ENCODE measurements around the gene SMIM41. TPM values are rescaled to one million over a fixed set of nuclear protein-coding genes. Genes with fewer than 3 reads are reported as not detected.

The SMIM41 gene
- polyA plus RNA-seq, 1 donor from 2014 or later, result not detected

- Histone ChIP-seq H4K20me1 (ENCODE audit: insufficient read depth) (no peaks in the 10 kb centered on the region), H3K9ac (ENCODE audit: low read length) (peak overlapping the region; percentile 32), H3K27me3 (ENCODE audit: insufficient read depth, low read depth, low read length) (no peaks in the 10 kb centered on the region), H2AFZ (ENCODE audit: low read depth, low read length) (no peak overlapping the region), H3K79me2 (replicated peaks; ENCODE audit: insufficient read depth, low read length) (no peaks in the 10 kb centered on the region), H3F3A (ENCODE audit: insufficient read depth, low read length, poor library complexity, severe bottlenecking) (no peaks in the 10 kb centered on the region), H3K4me2 (ENCODE audit: low read length) (no peak overlapping the region), H3K4me3 (ENCODE audit: low read length) (no peak overlapping the region), H3K9me3 (ENCODE audit: low read length) (no peaks in the 10 kb centered on the region), H3K27ac (ENCODE audit: low read length) (no peak overlapping the region), H3K36me3 (ENCODE audit: insufficient read depth, low read length) (no peaks in the 10 kb centered on the region), H3K9me2 (ENCODE audit: insufficient read depth, low read length) (no peaks in the 10 kb centered on the region)
- no peak for TF ChIP-seq EP300 (conservative IDR thresholded peaks at IDR 0.05; ENCODE audit: poor library complexity, severe bottlenecking)
- no peak for TF ChIP-seq POLR2AphosphoS5 (IDR thresholded peaks at IDR 0.05)
- TF ChIP-seq SMC3 (conservative IDR thresholded peaks at IDR 0.05; ENCODE audit: poor library complexity), result no peak
Measured at GRCh38 chr12:52082669-52082987, 3.1 kb downstream of the SMIM41 start.

- Histone ChIP-seq H2AFZ (ENCODE audit: low read depth, low read length) (no peak overlapping the region), H3K36me3 (ENCODE audit: insufficient read depth, low read length) (no peaks in the 10 kb centered on the region), H3K9me3 (ENCODE audit: low read length) (no peaks in the 10 kb centered on the region)
Measured at GRCh38 chr12:52082988-52083637, 3.6 kb downstream of the SMIM41 start.

More at GRCh38 chr12:52082988-52083637, 3.6 kb downstream of the SMIM41 start:
- H4K20me1 ChIP-seq (ENCODE audit: insufficient read depth), result no peaks in the 10 kb centered on the region
- H3K9me2 ChIP-seq (ENCODE audit: insufficient read depth, low read length), result no peaks in the 10 kb centered on the region
- H3K79me2 ChIP-seq (replicated peaks; ENCODE audit: insufficient read depth, low read length), result no peaks in the 10 kb centered on the region
- peak overlapping the region; percentile 32 for H3K9ac ChIP-seq (ENCODE audit: low read length)
- no peak for TF ChIP-seq POLR2AphosphoS5 (IDR thresholded peaks at IDR 0.05)
- TF ChIP-seq EP300 (conservative IDR thresholded peaks at IDR 0.05; ENCODE audit: poor library complexity, severe bottlenecking), result peak; percentile 12
- TF ChIP-seq RAD21 (conservative IDR thresholded peaks at IDR 0.05), result peak; percentile 87
- TF ChIP-seq REST (IDR thresholded peaks at IDR 0.05; ENCODE audit: borderline replicate concordance), result no peak
- no peak for TF ChIP-seq TAF1 (IDR thresholded peaks at IDR 0.05; ENCODE audit: low read depth)
- TF ChIP-seq MXI1 (conservative IDR thresholded peaks at IDR 0.05; ENCODE audit: poor library complexity, severe bottlenecking), result no peak
- TF ChIP-seq CTCF (IDR thresholded peaks at IDR 0.05; ENCODE audit: poor library complexity, severe bottlenecking), result peak; percentile 96
- TF ChIP-seq EZH2 (IDR thresholded peaks at IDR 0.05; ENCODE audit: borderline replicate concordance, insufficient read depth, low read length, poor library complexity, severe bottlenecking), result no peak
- peak; percentile 97 for TF ChIP-seq SMC3 (conservative IDR thresholded peaks at IDR 0.05; ENCODE audit: poor library complexity)
- no peaks in the 10 kb centered on the region for H3F3A ChIP-seq (ENCODE audit: insufficient read depth, low read length, poor library complexity, severe bottlenecking)
- H3K4me3 ChIP-seq (ENCODE audit: low read length), result no peak overlapping the region
- H3K4me2 ChIP-seq (ENCODE audit: low read length), result no peak overlapping the region
- no peak overlapping the region for H3K27ac ChIP-seq (ENCODE audit: low read length)
- no peaks in the 10 kb centered on the region for H3K27me3 ChIP-seq (ENCODE audit: insufficient read depth, low read depth, low read length)
